Endodermal cell (in vitro differentiated cells): ENCODE results near the gene SNCA. TPM values are rescaled to one million over a fixed set of nuclear protein-coding genes. Genes with fewer than 3 reads are reported as not detected.

Source experiments
- DNase-seq: peaks from one replicate; pipeline ENCODE4 v3.0.0-alpha.2; 2017
- H3K27ac ChIP-seq: 2 replicates; pipeline ENCODE4 v1.5.1; 2013; ENCODE audit warnings: mild to moderate bottlenecking, low read depth, low read length, moderate library complexity
- H3K27me3 ChIP-seq: 2 replicates; pipeline ENCODE4 v1.6.1; 2013; ENCODE audit warnings: mild to moderate bottlenecking, low read length, moderate library complexity; ENCODE audit not compliant: insufficient read depth, control insufficient read depth, poor library complexity, severe bottlenecking
- H3K36me3 ChIP-seq: 2 replicates; pipeline ENCODE4 v1.7.0; 2013; ENCODE audit warnings: mild to moderate bottlenecking, low read length, moderate library complexity; ENCODE audit not compliant: control insufficient read depth, insufficient read depth
- H3K4me1 ChIP-seq: one replicate; pipeline ENCODE4 v1.7.0; 2013; ENCODE audit warnings: low read length; ENCODE audit not compliant: control insufficient read depth, insufficient read depth
- H3K4me3 ChIP-seq: 2 replicates; pipeline ENCODE4 v1.5.1; 2013; ENCODE audit warnings: mild to moderate bottlenecking, low read length, moderate library complexity
- H3K9ac ChIP-seq: 2 replicates; pipeline ENCODE4 v1.6.1; 2013; ENCODE audit warnings: mild to moderate bottlenecking, low read length, moderate library complexity; ENCODE audit not compliant: poor library complexity, severe bottlenecking; ENCODE audit errors: extremely low read depth
- H3K9me3 ChIP-seq: 2 replicates; pipeline ENCODE4 v1.6.1; 2013; ENCODE audit warnings: mild to moderate bottlenecking, low read length, moderate library complexity; ENCODE audit not compliant: control insufficient read depth
- H3K27ac Mint-ChIP-seq: 2 replicates; pipeline ENCODE4 v1.8.0; 2020; ENCODE audit warnings: mixed read lengths
- H3K27me3 Mint-ChIP-seq: 2 replicates; pipeline ENCODE4 v1.8.0; 2021; ENCODE audit warnings: mild to moderate bottlenecking, mixed read lengths; ENCODE audit not compliant: insufficient read depth
- H3K36me3 Mint-ChIP-seq: 2 replicates; pipeline ENCODE4 v1.8.0; 2020; ENCODE audit warnings: low read depth, mixed read lengths
- H3K4me1 Mint-ChIP-seq: 2 replicates; pipeline ENCODE4 v1.8.0; 2020; ENCODE audit warnings: mixed read lengths
- H3K4me3 Mint-ChIP-seq: 2 replicates; pipeline ENCODE4 v1.8.0; 2020; ENCODE audit warnings: mild to moderate bottlenecking, moderate library complexity, mixed read lengths
- H3K9me3 Mint-ChIP-seq: 2 replicates; pipeline ENCODE4 v1.8.0; 2020; ENCODE audit warnings: mild to moderate bottlenecking, mixed read lengths
- WGBS, 2 experiments: methylation state at CpG; one replicate each; pipeline versions ENCODE4 v1.1.5 to v1.1.7; 2013; ENCODE audit warnings: missing lambda C conversion rate in 2 of 2, mixed read lengths in 1 of 2; ENCODE audit not compliant: insufficient coverage in 1 of 2, insufficient read length in 1 of 2; 5-methylcytosine and 5-hydroxymethylcytosine counted together
- total RNA-seq, 2 donors: library from RNA; stranded (reverse); fragmentation: NEBNext Ultra II Directional in 1 of 2; extraction: Animal tissue kit (Norgen Biotek cat#: 25700) in 1 of 2; gene quantifications; 2 replicates in 1 of 2; 3 replicates in 1 of 2; pipeline ENCODE4 v1.2.1, GENCODE V29; 2021
- TF ChIP-seq, protein P1 (sequence below): fragments of 200-600 bp; sonication (generic); conservative IDR thresholded peaks from 2 replicates; pipeline ENCODE4 v1.5.0; 2021; ENCODE audit warnings: antibody characterized with exemption, mild to moderate bottlenecking

SNCA gene
- total RNA-seq, 2 donors from 2014 or later = 11.3 to 13.5 TPM

- Histone ChIP-seq H3K4me1 (no peaks in the 10 kb centered on the region), H3K4me3 (no peak overlapping the region), H3K9ac (no peak overlapping the region), H3K27me3 (no peaks in the 10 kb centered on the region), H3K36me3 (no peaks in the 10 kb centered on the region), H3K27ac (no peak overlapping the region), H3K9me3 (no peaks in the 10 kb centered on the region)
- Mint-ChIP-seq H3K9me3 (no peaks in the 10 kb centered on the region), H3K36me3 (no peaks in the 10 kb centered on the region), H3K27ac (no peak overlapping the region), H3K27me3 (no peaks in the 10 kb centered on the region), H3K4me3 (no peak overlapping the region), H3K4me1 (no peaks in the 10 kb centered on the region)
- no peak for DNase-seq
- TF ChIP-seq, protein P1, sequence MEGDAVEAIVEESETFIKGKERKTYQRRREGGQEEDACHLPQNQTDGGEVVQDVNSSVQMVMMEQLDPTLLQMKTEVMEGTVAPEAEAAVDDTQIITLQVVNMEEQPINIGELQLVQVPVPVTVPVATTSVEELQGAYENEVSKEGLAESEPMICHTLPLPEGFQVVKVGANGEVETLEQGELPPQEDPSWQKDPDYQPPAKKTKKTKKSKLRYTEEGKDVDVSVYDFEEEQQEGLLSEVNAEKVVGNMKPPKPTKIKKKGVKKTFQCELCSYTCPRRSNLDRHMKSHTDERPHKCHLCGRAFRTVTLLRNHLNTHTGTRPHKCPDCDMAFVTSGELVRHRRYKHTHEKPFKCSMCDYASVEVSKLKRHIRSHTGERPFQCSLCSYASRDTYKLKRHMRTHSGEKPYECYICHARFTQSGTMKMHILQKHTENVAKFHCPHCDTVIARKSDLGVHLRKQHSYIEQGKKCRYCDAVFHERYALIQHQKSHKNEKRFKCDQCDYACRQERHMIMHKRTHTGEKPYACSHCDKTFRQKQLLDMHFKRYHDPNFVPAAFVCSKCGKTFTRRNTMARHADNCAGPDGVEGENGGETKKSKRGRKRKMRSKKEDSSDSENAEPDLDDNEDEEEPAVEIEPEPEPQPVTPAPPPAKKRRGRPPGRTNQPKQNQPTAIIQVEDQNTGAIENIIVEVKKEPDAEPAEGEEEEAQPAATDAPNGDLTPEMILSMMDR = no peak
- WGBS, 2 experiments = 97 to 100% methylated on average over 2 of the region's 2 CpGs
Observed at GRCh38 chr4:89805297-89805696, 31.7 kb downstream of the SNCA start.

- H3K4me3 Mint-ChIP-seq = no peak overlapping the region
- no peak overlapping the region for H3K27ac ChIP-seq
- H3K9ac ChIP-seq = no peak overlapping the region
- no peak for DNase-seq
- H3K27ac Mint-ChIP-seq = no peak overlapping the region
- H3K27me3 Mint-ChIP-seq = no peaks in the 10 kb centered on the region
- H3K4me3 ChIP-seq = no peak overlapping the region
- no peaks in the 10 kb centered on the region for H3K4me1 ChIP-seq
- no peaks in the 10 kb centered on the region for H3K27me3 ChIP-seq
- H3K4me1 Mint-ChIP-seq = no peaks in the 10 kb centered on the region
- H3K36me3 ChIP-seq = no peaks in the 10 kb centered on the region
- no peaks in the 10 kb centered on the region for H3K36me3 Mint-ChIP-seq
- no peaks in the 10 kb centered on the region for H3K9me3 Mint-ChIP-seq
- TF ChIP-seq, protein P1 = no peak
- WGBS, 2 experiments = 100% methylated on average over 4 of the region's 4 CpGs; no CpG with 5 or more reads in 1 of the 2 experiments
- H3K9me3 ChIP-seq = no peaks in the 10 kb centered on the region
Observed at GRCh38 chr4:89803915-89804314, 33.0 kb downstream of the SNCA start.

- no peaks in the 10 kb centered on the region for H3K27me3 ChIP-seq
- H3K9me3 Mint-ChIP-seq = no peaks in the 10 kb centered on the region
- TF ChIP-seq, protein P1 = no peak
- H3K27ac Mint-ChIP-seq = no peak overlapping the region
- 89% methylated on average over 1 of the region's 1 CpG; no CpG with 5 or more reads in 1 of the 2 experiments for WGBS, 2 experiments
- H3K4me3 Mint-ChIP-seq = no peak overlapping the region
- H3K36me3 ChIP-seq = no peaks in the 10 kb centered on the region
- no peaks in the 10 kb centered on the region for H3K36me3 Mint-ChIP-seq
- no peak overlapping the region for H3K9ac ChIP-seq
- no peak overlapping the region for H3K27ac ChIP-seq
- DNase-seq = no peak
- no peaks in the 10 kb centered on the region for H3K4me1 Mint-ChIP-seq
- no peaks in the 10 kb centered on the region for H3K4me1 ChIP-seq
- no peaks in the 10 kb centered on the region for H3K27me3 Mint-ChIP-seq
- H3K9me3 ChIP-seq = no peaks in the 10 kb centered on the region
- no peak overlapping the region for H3K4me3 ChIP-seq
Observed at GRCh38 chr4:89803036-89803435, 33.9 kb downstream of the SNCA start.
